NOMO-1 treated with dmso at 0.1 percent for 144 hours (cell line): ENCODE results near the gene GBP3.
"Not testable (repeated sequence)": the region's sequence is repeated elsewhere in the genome, so short reads cannot be mapped to it uniquely, and the experiment has no call there.

Experiments
- DNase-seq: peaks from one replicate; lab custom pipeline; 2025; ENCODE audit not compliant: unreplicated experiment; lab: John Stamatoyannopoulos, UW

GBP3 gene

DNA sequence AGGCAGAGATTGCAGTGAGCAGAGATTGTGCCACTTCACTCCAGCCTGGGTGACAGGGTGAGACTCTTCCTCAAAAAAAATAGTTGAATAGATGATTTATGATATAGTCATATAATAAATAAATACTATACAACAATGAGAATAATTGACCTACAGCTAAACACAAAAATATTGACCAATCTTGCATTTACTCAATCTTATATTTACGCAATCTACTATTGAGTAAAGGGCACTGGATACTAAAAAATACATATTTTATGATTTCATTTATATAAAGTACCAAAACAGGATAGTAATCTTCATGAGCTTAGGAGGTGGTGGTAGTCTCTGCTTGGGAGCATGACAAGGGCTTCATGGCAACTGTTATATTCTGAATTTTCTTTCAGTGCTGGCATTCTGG, 19.1 kb upstream of the GBP3 start:
- DNase-seq, result no peak

DNA sequence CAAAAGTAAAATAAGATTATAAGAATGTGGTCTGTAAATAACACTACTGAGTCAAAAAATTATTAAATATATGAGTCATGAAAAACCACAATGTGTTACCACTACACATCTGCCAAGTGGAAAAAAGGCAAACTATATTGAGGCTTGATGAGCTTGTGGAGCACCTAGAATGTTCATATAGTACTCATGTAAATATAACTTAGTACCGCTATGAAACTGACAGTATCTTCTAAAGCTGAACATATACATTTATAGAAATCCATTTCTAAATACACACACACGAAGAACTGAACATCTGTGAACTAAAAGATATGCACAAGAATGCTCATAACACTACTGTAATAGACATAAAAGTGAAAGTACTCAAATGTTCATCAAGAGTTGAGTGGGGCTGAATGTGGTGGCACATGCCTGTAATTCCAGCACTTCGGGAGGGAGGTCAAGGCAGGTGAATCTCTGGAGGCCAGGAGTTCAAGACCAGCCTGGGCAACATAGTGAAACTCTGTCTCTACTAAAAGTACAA, 18.5 kb upstream of the GBP3 start:
- DNase-seq, result no peak

DNA sequence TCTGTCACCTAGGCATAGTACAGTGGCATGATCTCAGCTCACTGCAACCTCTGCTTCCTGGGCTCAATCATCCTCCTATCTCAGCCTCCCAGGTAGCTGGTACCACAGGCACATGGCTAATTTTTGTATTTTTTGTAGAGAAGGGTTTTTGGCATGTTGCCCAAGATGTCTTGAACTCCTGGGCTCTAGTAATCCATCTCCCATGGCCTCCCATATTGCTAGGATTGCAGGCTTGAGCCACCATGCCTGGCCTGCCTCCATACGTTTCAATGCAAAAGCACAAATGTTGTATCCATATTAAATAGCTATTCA, 17.6 kb upstream of the GBP3 start:
- no peak for DNase-seq

DNA sequence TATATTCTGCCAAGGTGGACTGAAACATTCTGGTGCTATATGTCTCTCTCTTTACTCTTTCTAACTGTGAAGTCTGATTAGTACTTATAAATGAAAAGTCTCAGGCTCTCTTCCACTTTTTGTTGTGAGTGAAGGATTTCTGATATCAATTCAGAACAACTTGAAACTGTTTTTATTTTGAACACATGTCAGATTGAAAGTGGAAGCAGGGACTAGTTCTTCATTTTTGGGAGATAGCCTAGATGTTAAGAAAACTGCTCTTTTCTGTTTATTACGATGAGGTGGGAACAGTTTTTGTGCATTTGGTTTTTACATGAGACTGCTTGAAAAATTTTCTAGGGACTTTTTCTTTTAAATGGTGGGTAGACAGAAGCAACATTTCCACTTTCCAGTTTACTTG, 14.5 kb upstream of the GBP3 start:
- DNase-seq, result peak; percentile 2

DNA sequence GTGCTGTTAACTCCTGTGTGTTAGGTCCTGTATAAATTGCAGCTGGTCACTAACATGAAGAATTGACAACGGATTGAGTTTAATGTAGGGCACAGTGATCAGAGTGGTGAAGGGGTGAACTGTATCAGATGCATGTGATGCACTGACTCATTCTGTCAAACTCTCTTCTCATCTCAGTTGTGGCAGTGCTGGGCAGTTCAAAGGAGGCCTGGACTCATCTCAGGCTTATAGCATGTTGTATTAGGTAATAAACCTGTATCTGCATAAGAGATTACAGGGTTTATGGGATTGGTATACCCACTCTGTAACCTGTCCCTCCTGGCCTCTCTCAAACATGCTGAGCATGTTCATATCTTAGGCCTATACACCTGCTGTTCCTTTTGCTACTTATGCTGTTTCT, 12.4 kb upstream of the GBP3 start:
- no peak for DNase-seq

DNA sequence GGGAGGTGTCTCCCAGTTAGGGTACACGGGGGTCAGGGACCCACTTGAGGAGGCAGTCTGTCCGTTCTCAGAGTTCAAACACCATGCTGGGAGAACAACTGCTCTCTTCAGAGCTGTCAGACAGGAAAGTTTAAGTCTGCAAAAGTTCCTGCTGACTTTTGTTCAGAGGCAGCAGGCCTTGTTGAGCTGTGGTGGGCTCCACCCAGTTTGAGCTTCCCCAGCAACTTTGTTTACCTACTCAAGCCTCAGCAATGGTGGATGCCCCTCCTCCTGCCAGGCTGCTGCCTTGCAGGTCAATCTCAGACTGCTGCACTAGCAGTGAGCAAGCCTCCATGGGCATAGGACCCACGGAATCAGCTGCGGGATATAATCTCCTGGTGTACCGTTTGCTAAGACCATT, 11.3 kb upstream of the GBP3 start:
- not testable (repeated sequence) for DNase-seq

DNA sequence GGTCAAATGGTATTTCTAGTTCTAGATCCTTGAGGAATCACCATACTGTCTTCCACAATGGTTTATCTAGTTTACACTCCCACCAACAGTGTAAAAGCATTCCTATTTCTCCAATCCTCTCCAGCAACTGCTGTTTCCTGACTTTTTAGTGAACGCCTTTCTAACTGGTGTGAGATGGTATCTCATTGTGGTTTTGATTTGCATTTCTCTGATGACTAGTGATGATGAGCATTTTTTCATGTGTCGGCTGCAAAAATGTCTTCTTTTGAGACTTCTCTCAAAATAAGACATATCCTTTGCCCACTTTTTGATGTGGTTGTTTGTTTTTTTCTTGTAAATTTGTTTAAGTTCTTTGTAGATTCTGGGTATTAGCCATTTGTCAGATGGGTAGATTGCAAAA, 6.4 kb upstream of the GBP3 start:
- not testable (repeated sequence) for DNase-seq

DNA sequence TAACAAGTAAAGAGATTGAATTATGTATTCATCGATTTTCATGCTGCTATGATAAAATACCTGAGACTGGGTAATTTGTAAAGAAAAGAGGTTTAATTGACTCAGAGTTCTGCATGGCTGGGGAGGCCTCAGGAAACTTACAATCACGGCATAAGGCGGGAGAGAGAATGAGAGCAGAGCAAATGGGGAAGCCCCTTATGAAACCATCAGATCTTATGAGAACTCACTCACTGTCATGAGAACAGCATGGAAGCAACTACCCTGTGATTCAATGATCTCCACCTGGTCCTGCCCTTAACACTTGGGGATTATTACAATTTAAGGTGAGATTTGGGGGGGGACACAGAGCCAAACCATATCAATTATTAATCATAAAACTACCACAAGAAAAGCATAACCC, 3.3 kb upstream of the GBP3 start:
- DNase-seq, result no peak

DNA sequence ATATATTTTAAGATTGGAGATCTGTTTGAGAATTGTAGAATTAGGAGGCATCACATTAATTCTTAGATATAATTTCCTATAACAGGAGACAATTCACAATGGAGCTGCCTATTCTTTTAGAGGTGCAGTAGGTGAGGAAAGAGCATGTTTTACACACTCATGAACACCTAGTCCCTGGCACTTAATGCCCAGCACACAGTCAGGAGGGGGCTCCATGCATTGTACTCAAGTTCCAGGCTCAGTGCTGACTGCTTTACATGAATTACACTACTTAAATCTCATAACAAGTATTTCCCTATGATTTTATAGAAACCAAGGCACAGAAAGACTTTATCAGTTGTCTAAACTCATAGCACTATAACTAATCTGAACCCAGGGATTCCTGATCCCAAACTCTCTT, 360 bp upstream of the GBP3 start:
- no peak for DNase-seq

DNA sequence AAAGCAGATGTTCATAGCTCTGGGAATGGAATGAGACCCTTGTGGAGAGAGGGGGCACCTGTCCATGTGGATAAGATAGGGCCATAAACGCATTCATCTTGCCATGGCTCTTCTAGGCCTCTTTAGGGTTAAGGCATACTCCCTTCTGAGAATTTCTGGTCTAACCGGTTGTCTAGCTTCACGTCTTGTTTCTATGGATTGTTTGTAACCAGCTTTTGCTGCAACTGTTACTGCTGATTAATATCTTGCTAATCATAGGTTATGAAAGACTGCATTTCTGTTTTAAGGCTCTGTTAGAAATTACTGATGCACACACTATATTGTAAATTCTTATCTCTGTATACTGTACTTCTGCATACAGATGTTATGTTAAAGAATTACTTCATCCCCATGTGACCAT, 4.3 kb downstream of the GBP3 start:
- DNase-seq, result not testable (repeated sequence)

DNA sequence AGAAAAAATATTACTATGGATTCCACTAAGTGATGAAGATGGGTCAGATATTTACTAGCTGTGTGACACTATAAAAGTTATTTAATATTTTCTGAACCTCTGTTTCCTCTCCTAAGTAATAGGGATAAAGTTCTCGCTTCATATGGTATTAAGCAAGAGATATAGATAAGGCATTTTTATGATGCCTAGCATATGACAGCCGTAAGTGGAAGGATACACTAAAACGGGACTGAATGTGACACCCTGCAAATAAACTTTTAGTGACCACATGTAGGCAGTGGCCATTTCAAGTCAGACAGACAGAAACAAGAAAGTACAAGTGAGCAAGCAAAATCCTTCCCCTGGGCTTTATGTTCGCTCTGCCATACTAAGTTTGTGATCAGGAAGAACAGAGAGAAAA, 14.2 kb downstream of the GBP3 start:
- no peak for DNase-seq

DNA sequence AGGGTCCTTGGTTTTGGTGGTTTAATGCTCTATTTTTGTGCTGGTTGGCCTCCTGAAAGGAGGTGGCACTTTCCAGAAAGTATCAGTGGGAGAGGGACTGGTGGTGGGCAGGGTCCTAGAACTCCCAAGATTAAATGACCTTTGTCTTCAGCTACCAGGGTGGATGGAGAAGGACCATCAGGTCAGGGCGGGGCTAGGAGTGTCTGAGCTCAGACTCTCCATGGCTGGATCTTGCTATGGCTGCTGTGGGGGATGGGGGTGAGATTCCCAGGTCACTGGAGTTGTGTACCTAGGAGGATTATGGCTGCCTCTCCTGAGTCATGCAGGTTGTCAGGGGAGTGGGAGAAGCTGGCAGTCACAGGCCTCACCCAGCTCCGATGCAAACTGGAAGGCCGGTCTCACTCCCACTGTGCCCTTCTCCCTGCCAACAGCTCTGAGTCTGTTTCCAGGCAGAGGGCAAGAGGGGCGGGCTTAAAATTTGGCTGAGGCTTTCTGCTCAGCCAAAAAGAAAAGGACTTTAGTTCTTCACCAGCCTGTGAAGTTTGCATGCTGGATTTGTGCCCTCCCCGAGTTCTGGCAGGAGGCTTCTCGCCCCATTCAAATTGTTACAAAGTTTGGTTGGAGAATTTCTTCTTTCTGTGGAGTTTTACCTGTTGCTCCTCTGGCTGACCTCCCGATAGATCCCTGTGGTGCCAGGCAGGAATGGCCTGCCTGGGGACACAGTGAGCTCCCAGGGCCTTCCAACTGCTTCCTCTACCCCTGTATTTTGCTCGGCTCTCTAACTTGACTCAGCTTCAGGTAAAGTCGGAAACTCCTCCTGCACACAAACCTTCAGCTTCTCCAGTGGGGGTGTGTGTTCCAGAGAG, 17.1 kb downstream of the GBP3 start:
- no peak for DNase-seq

DNA sequence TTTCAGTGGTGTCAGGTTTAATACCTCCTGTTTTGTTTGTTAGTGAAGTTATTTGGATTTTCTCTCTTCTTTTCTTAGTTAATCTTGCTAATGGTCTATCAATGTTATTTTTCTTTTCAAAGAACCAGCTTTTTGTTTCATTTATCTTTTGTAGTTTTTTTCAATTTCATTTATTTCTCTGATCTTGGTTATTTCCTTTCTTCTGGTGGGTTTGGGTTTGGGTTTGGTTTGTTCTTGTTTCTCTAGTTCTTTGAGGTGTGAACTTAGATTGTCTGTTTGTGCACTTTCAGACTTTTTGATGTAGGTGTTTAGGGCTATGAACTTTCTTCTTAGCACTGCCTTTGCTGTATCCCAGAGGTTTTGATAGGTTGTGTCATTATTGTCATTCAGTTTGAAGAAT, 20.5 kb downstream of the GBP3 start:
- not testable (repeated sequence) for DNase-seq

DNA sequence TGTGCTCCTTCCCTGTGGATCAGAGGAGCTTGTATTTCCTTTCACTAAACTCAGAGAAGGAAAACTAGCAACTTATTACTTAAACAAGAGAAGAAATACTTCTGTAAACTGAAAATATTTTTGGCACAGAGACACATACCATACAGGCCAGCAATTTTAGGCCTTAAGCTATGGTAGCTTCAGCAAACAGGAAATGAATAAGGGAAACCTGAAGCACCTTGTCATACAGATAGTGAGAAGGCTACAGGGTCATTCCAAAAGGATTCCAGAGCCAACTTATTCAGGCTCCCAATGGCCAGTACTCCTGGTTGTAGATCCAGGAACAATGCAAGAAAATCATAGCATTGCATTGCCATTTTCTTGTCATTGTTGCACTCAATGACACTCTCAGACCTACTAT, 21.2 kb downstream of the GBP3 start:
- no peak for DNase-seq

DNA sequence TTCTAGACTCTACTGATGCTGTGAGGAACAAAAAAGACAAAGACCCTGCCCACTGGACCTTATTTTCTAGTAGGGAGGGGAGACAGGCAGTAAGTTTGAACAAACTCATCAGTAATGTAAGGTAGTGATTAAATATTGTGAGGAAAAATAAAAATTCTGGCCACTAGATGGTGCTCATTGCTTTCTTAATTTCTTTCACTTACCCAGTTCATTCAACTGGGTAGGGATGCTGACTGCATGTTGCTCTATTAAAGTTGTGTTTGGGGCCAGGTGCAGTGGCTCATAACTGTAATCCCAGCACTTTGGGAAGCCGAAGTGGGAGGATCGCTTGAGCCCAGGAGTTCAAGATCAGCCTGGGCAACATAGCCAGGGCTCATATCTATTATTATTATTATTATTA, 23.9 kb downstream of the GBP3 start:
- no peak for DNase-seq

DNA sequence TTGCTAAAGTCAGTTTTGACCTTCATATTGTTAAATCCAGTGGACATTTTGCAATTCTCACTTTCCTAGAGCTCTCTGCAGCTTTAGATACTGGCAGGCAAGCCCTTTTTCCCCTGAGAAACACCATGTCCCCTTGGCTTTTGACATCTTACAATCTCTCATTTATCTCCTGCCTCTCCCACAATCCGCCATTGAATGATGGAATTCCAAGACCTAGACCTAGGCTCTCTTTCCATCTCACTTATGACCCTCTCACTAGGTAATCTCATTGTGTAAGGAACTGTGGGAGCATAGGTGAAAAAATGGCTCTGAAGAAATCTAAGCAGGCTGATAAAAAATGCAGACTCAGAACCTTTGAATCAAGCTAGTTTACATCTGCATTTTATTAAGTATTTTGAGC, 32.2 kb downstream of the GBP3 start:
- no peak for DNase-seq

DNA sequence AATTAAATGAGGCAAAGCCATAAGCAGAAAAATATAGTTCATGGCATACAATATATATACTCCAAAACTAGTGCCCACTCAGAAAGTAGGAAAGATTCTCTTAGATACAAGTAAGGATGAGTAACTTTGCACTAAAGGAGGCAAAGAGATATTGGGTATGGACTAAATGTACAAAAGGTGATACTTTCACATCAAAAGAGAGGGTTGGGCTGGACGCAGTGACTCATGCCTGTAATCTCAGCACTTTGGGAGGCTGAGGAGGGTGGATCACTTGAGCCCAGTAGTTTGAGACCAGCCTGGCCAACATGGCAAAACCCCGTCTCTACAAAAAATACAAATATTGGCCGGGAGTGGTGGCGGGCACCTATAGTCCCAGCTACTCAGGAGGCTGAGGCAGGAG, 37.0 kb downstream of the GBP3 start:
- no peak for DNase-seq

DNA sequence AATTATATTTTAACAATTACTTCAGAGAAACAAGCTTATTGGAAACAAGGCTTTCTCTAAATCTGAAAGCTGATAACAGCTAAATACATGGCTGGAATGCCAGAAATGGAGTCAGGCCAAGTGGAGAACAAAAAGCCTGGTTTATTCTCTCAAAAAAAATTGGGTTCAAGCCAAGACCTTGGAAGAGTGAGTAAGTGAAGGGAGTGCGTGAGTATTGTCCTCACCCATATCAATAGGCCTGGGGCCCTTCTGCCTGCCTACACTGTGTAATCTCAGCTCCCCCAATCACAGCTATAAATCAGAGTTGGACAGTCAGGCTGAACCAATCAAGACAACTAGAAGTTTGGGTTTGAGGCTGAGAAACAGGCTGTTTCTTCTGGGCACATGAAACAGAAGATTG, 37.6 kb downstream of the GBP3 start:
- DNase-seq, result no peak

DNA sequence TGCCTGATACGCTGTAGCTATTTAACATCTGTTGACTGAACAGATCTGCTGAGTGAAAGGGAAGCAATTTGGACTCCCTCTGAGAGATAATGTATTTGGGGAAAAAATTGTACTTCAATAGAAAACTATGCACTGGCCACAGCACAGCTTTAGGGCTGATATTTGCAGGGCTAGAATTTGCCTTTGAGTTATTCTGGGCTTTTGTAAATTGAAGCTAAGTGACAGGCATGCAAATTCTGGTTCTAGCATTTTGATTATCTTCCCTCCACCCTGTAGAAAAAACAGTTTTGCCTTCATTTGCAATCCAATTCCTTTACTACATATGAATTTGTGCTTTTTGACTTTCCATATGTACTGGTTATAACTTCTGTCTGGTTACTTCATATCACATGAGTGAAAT, 38.1 kb downstream of the GBP3 start:
- no peak for DNase-seq

DNA sequence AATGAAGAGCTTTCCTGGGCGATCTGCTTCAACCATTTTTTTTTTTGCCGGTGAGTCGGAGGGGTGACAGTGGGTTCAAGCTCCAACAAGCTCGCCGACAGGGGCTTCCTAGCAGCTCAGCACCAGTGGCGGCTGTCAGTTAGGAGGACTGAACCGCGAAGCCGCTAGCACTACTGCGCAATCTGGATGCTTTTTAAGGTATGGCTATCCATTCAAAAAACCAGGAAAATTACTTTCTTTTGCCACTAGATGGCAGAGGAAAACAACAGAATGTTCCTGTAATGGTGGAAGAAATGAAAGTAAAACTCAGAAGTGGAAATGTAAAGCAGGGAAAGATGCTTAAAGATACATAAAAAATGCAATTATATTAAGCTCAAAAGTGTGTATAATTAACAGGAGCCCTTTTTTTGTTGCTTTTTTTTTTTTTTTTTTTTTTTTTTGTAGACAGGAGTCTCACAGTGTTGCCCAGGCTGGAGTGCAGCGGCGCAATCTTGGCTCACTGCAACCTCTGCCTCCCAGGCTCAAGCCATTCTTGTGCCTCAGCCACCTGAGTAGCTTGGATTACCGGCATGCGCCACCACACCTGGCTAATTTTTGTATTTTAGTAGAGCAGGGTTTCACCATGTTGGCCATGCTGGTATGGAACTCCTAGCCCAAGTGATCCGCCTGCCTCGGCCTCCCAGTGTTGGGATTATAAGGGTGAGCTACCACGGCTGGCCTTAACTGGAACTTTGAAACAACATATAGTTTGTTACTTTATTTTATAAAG, 38.7 kb downstream of the GBP3 start:
- DNase-seq, result peak; percentile 43

DNA sequence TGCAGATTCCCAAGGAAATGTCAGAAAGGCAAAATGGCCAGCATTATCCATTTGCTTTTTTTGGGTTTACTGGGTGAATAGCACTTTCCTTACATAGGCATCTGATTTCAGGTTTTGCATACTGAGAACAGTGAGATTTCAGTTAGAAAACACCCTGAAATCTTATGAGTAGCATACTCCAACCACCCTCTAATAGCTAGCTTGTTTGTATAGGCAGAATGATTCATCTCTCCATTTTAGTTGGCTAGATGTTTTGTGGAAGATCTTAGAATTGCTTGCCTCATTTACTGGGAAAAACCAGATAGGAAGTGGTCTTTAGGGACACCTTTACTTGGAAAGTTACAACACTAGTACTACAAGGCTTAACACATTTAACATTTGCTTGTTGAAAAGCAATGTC, 40.6 kb downstream of the GBP3 start:
- DNase-seq, result no peak

DNA sequence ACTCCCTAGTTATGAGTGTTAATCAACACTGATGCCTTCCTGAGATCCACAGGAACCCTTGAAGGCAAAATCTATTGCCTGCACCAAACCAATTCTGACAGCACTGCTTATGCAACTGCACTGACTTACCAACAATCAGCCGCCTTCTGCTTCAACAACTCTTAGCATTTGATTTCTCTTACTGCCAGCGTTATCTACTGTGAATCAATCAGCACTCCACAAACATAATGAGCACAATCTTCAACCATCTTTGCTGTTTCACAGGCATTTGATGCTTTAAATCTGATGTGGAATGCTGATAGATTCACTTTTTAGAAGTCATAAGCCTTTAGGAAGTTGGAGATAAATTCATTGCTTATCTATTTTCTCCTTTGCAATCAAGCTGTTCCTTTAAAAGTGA, 41.2 kb downstream of the GBP3 start:
- not testable (repeated sequence) for DNase-seq
